ENCODE data around the gene ATXN7L2.

ATXN7L2 gene

DNA sequence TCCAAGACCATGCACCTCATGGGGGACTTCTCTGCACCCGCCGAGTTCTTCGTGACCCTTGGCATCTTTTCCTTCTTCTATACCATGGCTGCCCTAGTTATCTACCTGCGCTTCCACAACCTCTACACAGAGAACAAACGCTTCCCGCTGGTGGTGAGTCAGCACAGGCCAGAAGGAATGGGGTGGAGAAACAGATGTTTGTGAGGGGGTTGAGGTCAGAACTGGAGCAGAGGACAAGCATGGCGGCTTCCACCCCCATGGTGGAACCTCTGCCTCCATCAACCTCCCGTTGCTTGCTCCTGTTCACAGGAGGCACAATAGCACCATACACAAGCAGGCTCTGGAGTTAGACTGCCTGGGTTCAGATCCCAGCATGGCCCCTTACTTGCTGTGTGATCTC, 6.9 kb upstream of the ATXN7L2 start:
- Histone ChIP-seq H2AFZ (ENCODE audit: low read length, unreplicated experiment) (no peak overlapping the region), H3K79me2 (ENCODE audit: control insufficient read depth, insufficient read depth, low read length, unreplicated experiment) (no peaks in the 10 kb centered on the region), H3K4me1 (ENCODE audit: control insufficient read depth, insufficient read depth, low read length, unreplicated experiment) (no peaks in the 10 kb centered on the region), H3K27me3 (ENCODE audit: insufficient read depth, low read length) (peaks cover 81% of the 10 kb centered on the region), H3K36me3 (ENCODE audit: insufficient read depth, low read length) (no peaks in the 10 kb centered on the region), H3K27ac (ENCODE audit: low read depth, low read length) (no peak overlapping the region), H3K4me3 (ENCODE audit: low read depth, low read length) (no peak overlapping the region)

DNA sequence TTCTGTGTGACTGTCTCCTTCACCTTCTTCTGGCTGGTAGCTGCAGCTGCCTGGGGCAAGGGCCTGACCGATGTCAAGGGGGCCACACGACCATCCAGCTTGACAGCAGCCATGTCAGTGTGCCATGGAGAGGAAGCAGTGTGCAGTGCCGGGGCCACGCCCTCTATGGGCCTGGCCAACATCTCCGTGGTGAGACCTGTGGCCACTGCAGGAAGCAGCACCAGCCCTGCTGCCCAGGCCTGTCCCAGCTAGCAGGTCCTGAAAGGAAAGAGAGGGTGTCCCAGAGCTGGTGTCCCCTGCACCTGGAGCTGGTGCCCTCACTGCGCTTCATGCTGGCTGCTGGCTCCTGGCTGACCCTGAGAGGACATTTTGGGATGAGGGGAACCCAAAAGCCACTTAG, 5.9 kb upstream of the ATXN7L2 start:
- Histone ChIP-seq H3K36me3 (ENCODE audit: insufficient read depth, low read length) (no peaks in the 10 kb centered on the region), H3K27ac (ENCODE audit: low read depth, low read length) (no peak overlapping the region), H2AFZ (ENCODE audit: low read length, unreplicated experiment) (no peak overlapping the region), H3K4me1 (ENCODE audit: control insufficient read depth, insufficient read depth, low read length, unreplicated experiment) (no peaks in the 10 kb centered on the region), H3K27me3 (ENCODE audit: insufficient read depth, low read length) (peaks cover 84% of the 10 kb centered on the region), H3K79me2 (ENCODE audit: control insufficient read depth, insufficient read depth, low read length, unreplicated experiment) (no peaks in the 10 kb centered on the region), H3K4me3 (ENCODE audit: low read depth, low read length) (no peak overlapping the region)

DNA sequence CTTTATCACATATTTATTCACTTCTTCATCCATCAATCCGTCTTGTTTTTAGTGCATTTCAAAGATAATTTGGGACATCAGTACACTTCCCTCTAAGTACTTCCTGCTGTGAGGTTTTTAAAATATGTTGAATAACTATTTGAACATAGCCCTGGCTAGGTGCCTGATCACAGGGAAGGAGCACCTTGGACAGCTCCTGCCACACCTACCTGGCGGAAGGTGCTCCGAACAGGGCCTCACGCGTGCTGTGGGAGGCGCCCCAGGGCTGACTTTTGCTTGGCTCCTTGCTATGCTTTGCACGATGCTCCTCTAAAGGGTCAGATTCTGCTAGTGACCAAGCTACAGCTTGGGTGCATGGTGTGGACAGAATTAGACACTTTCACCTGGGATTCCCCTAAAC, 4.9 kb upstream of the ATXN7L2 start:
- peaks cover 3% of the 10 kb centered on the region for H3K4me1 ChIP-seq (ENCODE audit: control insufficient read depth, insufficient read depth, low read length, unreplicated experiment)
- H3K4me3 ChIP-seq (ENCODE audit: low read depth, low read length): no peak overlapping the region
- H3K79me2 ChIP-seq (ENCODE audit: control insufficient read depth, insufficient read depth, low read length, unreplicated experiment): no peaks in the 10 kb centered on the region
- no peak overlapping the region for H3K27ac ChIP-seq (ENCODE audit: low read depth, low read length)
- H2AFZ ChIP-seq (ENCODE audit: low read length, unreplicated experiment): no peak overlapping the region
- no peaks in the 10 kb centered on the region for H3K36me3 ChIP-seq (ENCODE audit: insufficient read depth, low read length)
- H3K27me3 ChIP-seq (ENCODE audit: insufficient read depth, low read length): peaks cover 85% of the 10 kb centered on the region

DNA sequence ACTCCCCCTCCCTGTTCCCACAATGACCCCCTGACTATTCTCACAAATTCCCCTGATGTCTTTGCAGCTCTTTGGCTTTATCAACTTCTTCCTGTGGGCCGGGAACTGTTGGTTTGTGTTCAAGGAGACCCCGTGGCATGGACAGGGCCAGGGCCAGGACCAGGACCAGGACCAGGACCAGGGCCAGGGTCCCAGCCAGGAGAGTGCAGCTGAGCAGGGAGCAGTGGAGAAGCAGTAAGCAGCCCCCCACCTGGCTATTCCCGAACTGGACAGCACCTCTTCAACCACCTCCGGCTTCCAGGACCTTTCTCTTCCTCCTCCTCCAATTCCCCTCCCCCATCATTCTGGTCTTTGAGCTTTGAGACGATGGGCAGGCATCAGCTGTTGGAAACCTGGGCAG, 4.4 kb upstream of the ATXN7L2 start:
- Histone ChIP-seq H3K27me3 (ENCODE audit: insufficient read depth, low read length) (peaks cover 81% of the 10 kb centered on the region), H2AFZ (ENCODE audit: low read length, unreplicated experiment) (no peak overlapping the region), H3K36me3 (ENCODE audit: insufficient read depth, low read length) (no peaks in the 10 kb centered on the region), H3K79me2 (ENCODE audit: control insufficient read depth, insufficient read depth, low read length, unreplicated experiment) (no peaks in the 10 kb centered on the region), H3K4me1 (ENCODE audit: control insufficient read depth, insufficient read depth, low read length, unreplicated experiment) (peaks cover 3% of the 10 kb centered on the region), H3K4me3 (ENCODE audit: low read depth, low read length) (no peak overlapping the region), H3K27ac (ENCODE audit: low read depth, low read length) (no peak overlapping the region)

DNA sequence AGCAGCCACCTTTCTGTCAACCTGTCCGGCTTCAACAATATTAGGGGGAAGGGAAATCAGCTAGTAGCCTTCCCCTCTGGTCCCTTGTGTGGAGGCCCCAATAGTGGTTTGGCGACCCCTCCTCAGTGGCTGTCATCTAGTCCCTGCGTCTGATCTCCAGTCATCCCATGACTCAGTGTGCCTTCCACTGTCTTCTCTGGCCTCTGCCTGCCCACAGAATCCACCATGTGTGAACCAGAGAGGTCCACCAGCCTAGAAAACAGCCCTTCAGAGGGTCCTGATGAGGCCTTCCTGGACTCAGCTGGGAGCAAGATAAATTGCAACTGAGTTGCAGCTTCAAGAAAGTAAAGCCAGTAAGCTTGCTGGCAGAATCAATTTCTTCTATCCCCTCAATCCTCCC, 3.8 kb upstream of the ATXN7L2 start:
- no peak overlapping the region for H2AFZ ChIP-seq (ENCODE audit: low read length, unreplicated experiment)
- H3K4me3 ChIP-seq (ENCODE audit: low read depth, low read length): no peak overlapping the region
- H3K79me2 ChIP-seq (ENCODE audit: control insufficient read depth, insufficient read depth, low read length, unreplicated experiment): no peaks in the 10 kb centered on the region
- peaks cover 8% of the 10 kb centered on the region for H3K4me1 ChIP-seq (ENCODE audit: control insufficient read depth, insufficient read depth, low read length, unreplicated experiment)
- H3K36me3 ChIP-seq (ENCODE audit: insufficient read depth, low read length): no peaks in the 10 kb centered on the region
- no peak overlapping the region for H3K27ac ChIP-seq (ENCODE audit: low read depth, low read length)
- H3K27me3 ChIP-seq (ENCODE audit: insufficient read depth, low read length): peaks cover 76% of the 10 kb centered on the region

DNA sequence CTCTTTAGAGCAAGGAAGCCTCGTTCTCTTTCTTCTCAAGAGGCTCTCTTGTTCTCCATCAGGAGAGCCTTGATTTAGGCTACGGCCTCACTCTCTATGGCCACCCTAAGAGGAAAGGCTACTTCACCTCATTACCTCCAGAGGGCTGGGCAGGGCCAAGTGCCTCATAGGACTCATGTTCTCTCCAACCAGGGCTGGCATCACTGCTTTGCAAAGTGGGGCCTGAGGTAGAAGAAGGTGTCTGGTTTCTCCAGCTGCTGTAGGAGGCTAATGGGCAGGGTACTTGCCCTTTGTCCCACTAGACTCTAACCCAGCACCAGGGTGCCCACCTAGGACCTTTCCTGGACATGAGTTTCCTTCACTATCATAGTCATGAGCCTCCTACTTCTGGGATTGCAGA, 2.1 kb upstream of the ATXN7L2 start:
- H3K27ac ChIP-seq (ENCODE audit: low read depth, low read length): no peak overlapping the region
- no peaks in the 10 kb centered on the region for H3K36me3 ChIP-seq (ENCODE audit: insufficient read depth, low read length)
- H3K4me3 ChIP-seq (ENCODE audit: low read depth, low read length): no peak overlapping the region
- peaks cover 62% of the 10 kb centered on the region for H3K27me3 ChIP-seq (ENCODE audit: insufficient read depth, low read length)
- H3K4me1 ChIP-seq (ENCODE audit: control insufficient read depth, insufficient read depth, low read length, unreplicated experiment): peaks cover 15% of the 10 kb centered on the region
- no peak overlapping the region for H2AFZ ChIP-seq (ENCODE audit: low read length, unreplicated experiment)
- no peaks in the 10 kb centered on the region for H3K79me2 ChIP-seq (ENCODE audit: control insufficient read depth, insufficient read depth, low read length, unreplicated experiment)

DNA sequence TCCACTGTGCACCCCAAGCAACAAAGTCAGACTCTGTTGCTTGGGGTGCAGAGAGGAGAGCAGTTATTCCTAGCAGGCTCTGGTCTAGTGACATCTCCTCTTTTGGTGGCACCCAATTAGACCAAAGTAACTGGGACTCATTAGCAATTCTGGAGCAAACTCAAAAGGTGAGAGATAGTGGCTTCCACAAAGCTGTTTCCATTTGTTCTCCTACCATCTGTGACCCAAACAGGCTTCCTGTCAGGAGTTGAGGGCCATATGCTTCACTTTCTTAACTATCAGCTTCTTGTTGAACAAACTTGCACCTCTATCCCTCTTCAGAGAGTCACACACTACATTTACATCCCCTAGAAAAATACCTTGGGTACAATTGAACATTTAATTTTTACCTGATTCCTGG, 1.5 kb upstream of the ATXN7L2 start:
- Histone ChIP-seq H2AFZ (ENCODE audit: low read length, unreplicated experiment) (no peak overlapping the region), H3K27me3 (ENCODE audit: insufficient read depth, low read length) (peaks cover 56% of the 10 kb centered on the region), H3K36me3 (ENCODE audit: insufficient read depth, low read length) (no peaks in the 10 kb centered on the region)

DNA sequence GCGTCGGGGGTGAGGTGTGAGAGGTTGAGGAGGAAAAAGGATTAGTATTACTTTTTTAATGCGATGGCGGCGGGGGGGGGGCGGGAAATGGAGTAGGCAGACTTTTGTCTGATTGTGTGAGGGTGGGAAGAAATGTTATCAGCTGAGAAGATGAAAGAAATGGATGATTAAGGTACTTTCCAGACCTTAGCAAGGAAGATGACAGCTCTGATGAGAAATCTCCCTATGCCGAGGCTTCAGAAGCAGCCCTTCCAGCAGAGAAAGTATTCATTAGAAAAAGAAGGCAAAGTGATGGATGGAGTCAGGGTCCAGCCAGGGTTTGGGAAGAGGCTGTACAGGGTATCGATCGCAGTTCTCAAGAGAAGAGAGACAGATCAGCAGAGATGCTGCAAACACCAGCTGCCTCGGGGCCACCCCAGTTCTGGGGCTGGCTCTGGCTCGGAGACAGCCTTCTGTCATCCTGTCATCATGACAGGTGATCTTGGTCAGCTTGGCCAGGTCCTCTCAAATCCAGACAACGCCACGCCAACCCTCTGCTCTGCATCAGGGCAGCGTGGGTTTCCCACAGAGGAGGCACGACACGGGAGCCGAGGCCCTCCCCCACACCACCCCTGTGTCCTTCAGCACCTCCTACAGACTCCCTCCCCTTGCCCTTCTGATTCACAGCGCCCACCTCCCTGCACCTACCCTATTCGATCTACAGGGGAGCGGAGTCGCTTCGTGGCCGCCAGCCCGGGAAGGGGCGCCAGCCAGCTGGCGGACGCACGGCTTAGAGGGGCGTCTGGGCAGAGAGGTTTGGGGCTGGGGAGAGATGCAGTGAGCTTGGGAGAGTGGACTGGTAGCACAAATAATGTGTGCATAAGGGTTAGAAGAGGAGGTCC, 674 bp upstream of the ATXN7L2 start:
- Histone ChIP-seq H3K36me3 (ENCODE audit: insufficient read depth, low read length) (no peaks in the 10 kb centered on the region), H3K27ac (ENCODE audit: low read depth, low read length) (no peak overlapping the region), H3K79me2 (ENCODE audit: control insufficient read depth, insufficient read depth, low read length, unreplicated experiment) (no peaks in the 10 kb centered on the region), H3K4me1 (ENCODE audit: control insufficient read depth, insufficient read depth, low read length, unreplicated experiment) (peaks cover 15% of the 10 kb centered on the region), H3K27me3 (ENCODE audit: insufficient read depth, low read length) (peaks cover 49% of the 10 kb centered on the region), H2AFZ (ENCODE audit: low read length, unreplicated experiment) (peak overlapping the region; percentile 87), H3K4me3 (ENCODE audit: low read depth, low read length) (peak overlapping the region; percentile 80)

More for the DNA sequence above, 1.5 kb upstream of the ATXN7L2 start:
- H3K79me2 ChIP-seq (ENCODE audit: control insufficient read depth, insufficient read depth, low read length, unreplicated experiment): no peaks in the 10 kb centered on the region
- H3K4me1 ChIP-seq (ENCODE audit: control insufficient read depth, insufficient read depth, low read length, unreplicated experiment): peaks cover 15% of the 10 kb centered on the region
- H3K27ac ChIP-seq (ENCODE audit: low read depth, low read length): no peak overlapping the region
- H3K4me3 ChIP-seq (ENCODE audit: low read depth, low read length): no peak overlapping the region

DNA sequence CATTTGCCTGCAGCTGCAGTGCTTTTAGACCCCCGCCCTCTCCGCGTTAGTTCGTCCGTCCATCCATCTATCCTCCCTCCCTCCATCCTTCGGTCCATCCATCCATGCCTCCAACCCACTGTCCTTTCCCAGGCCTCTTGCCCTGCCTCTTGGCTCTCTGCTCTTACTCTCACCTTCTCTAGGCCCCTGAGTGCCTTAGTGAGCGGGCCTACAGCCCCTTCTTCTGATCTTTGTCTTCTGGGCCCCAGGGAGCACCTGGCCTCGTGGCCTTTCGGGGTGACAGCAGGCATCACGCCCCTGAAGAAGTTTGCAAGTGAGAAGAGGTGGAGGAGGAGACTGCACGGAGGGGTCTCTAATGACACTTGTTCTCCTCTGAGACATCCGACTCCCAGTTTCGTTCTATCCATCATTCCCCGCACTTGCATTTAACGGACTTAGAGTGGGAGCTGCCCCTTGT, 842 bp downstream of the ATXN7L2 start:
- Histone ChIP-seq H3K79me2 (ENCODE audit: control insufficient read depth, insufficient read depth, low read length, unreplicated experiment) (no peaks in the 10 kb centered on the region), H3K36me3 (ENCODE audit: insufficient read depth, low read length) (no peaks in the 10 kb centered on the region), H3K27ac (ENCODE audit: low read depth, low read length) (peak overlapping the region; percentile 80; the same call in 1 of the 2 replicates), H3K4me1 (ENCODE audit: control insufficient read depth, insufficient read depth, low read length, unreplicated experiment) (peaks cover 15% of the 10 kb centered on the region), H3K27me3 (ENCODE audit: insufficient read depth, low read length) (peaks cover 34% of the 10 kb centered on the region), H2AFZ (ENCODE audit: low read length, unreplicated experiment) (peak overlapping the region; percentile 72), H3K4me3 (ENCODE audit: low read depth, low read length) (peak overlapping the region; percentile 87)

DNA sequence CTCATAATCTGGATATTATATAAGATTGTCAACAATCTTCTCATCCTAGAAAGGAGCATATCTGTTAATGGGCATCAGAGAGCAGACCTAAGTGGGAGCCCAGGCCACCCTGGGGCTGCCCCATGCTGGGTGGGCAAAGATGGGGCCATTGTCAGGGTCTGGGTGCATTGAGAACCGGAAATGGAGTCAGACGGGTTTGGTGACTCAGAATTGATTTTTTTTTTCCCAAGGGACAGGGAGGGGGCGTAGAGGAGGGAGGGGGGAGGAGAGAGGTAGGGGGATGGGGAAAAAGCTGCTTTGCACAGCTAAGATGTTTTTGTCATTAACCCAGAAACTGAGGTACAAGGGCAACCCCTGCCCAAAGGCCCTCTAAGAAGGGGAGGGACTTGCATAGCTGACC, 1.3 kb downstream of the ATXN7L2 start:
- peak overlapping the region; percentile 80; the same call in 1 of the 2 replicates for H3K27ac ChIP-seq (ENCODE audit: low read depth, low read length)
- H2AFZ ChIP-seq (ENCODE audit: low read length, unreplicated experiment): peak overlapping the region; percentile 72

DNA sequence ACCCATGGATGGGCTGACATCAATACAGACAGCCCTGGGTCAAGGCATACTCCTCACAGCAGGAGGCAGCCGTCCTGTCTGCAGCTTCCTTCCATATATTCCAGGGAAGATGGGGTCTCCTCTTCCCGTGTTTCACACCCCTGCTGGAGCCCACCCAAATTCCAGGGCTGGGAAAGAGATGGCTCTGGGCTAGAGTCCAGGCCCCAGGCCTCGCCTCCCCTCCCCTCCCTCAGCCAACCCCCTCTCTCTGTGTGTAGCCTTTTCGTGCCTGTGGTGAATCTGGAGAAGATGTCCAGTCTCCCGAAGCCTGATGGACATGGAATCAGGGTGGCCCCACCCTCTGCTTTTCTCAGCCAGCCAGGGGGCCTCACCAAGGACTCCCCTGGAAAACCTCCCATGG, 3.6 kb downstream of the ATXN7L2 start:
- Histone ChIP-seq H2AFZ (ENCODE audit: low read length, unreplicated experiment) (no peak overlapping the region), H3K27ac (ENCODE audit: low read depth, low read length) (no peak overlapping the region), H3K36me3 (ENCODE audit: insufficient read depth, low read length) (no peaks in the 10 kb centered on the region), H3K4me3 (ENCODE audit: low read depth, low read length) (no peak overlapping the region), H3K4me1 (ENCODE audit: control insufficient read depth, insufficient read depth, low read length, unreplicated experiment) (peaks cover 15% of the 10 kb centered on the region), H3K27me3 (ENCODE audit: insufficient read depth, low read length) (peaks cover 9% of the 10 kb centered on the region), H3K79me2 (ENCODE audit: control insufficient read depth, insufficient read depth, low read length, unreplicated experiment) (no peaks in the 10 kb centered on the region)

More for the DNA sequence above, 1.3 kb downstream of the ATXN7L2 start:
- no peaks in the 10 kb centered on the region for H3K79me2 ChIP-seq (ENCODE audit: control insufficient read depth, insufficient read depth, low read length, unreplicated experiment)
- no peaks in the 10 kb centered on the region for H3K36me3 ChIP-seq (ENCODE audit: insufficient read depth, low read length)
- peak overlapping the region; percentile 87 for H3K4me3 ChIP-seq (ENCODE audit: low read depth, low read length)
- H3K27me3 ChIP-seq (ENCODE audit: insufficient read depth, low read length): peaks cover 31% of the 10 kb centered on the region
- H3K4me1 ChIP-seq (ENCODE audit: control insufficient read depth, insufficient read depth, low read length, unreplicated experiment): peaks cover 15% of the 10 kb centered on the region
